Measurements from ENCODE around the gene PLET1.
"Not testable (repeated sequence)": the region's sequence is repeated elsewhere in the genome, so short reads cannot be mapped to it uniquely, and the experiment has no call there.

Gene PLET1

GRCh38 chr11:112199101-112199500 is 61.6 kb downstream of the PLET1 start:
- H3K27ac Mint-ChIP-seq; H3K4me1 Mint-ChIP-seq; ATAC-seq (ENCODE audit: low read depth); H3K9me3 Mint-ChIP-seq; H3K4me3 Mint-ChIP-seq; DNase-seq (ENCODE audit: low spot score in 2 of 2); H3K36me3 Mint-ChIP-seq; H3K27me3 Mint-ChIP-seq: not testable (repeated sequence)
